ENCODE data around the gene ANKMY1.

GRCh38 chr2:240590681-240591111 lies 32.9 kb upstream of the ANKMY1 start:
- no peak for TF ChIP-seq CTCF (IDR thresholded peaks at IDR 0.05)
- TF ChIP-seq EZH2 (IDR thresholded peaks at IDR 0.05; ENCODE audit: borderline replicate concordance, insufficient read depth, low read depth, low read length, poor library complexity, severe bottlenecking) = no peak
